Loucy (cell line): Measurements from ENCODE around the gene DIRAS2.

Experiments
- EZH2phosphoT487 ChIP-seq: fragments of 200-600 bp; IDR thresholded peaks from 2 replicates; pipeline ENCODE4 v1.6.1; 2018; ENCODE audit warnings: antibody characterized with exemption, mild to moderate bottlenecking, moderate library complexity, borderline replicate concordance
- TF ChIP-seq, protein P1 (sequence below): fragments of 200-600 bp; sonication (generic); conservative IDR thresholded peaks from 2 replicates; pipeline ENCODE4 v1.5.1; 2014; ENCODE audit warnings: mild to moderate bottlenecking, antibody characterized with exemption, low read length

DNA sequence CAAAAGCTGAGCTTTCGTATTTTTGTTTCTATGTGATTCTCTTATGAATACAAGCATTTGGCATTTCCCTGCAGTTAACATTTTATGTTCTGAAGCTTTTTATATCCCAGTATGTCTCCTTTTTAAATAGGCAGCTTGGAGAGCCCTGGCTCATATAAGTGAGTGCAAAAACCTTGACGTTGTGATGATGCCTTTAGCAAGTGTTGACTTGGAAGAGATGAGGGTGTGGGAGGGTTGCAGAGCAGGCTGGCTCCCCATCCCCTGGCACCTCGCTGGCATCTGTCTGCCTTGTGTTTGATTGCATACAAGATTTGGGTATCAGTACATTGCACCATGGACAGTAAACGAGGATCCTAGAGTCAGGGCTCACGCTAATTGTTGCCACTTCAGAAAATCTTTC is 42.1 kb upstream of the DIRAS2 start:
- TF ChIP-seq, protein P1, sequence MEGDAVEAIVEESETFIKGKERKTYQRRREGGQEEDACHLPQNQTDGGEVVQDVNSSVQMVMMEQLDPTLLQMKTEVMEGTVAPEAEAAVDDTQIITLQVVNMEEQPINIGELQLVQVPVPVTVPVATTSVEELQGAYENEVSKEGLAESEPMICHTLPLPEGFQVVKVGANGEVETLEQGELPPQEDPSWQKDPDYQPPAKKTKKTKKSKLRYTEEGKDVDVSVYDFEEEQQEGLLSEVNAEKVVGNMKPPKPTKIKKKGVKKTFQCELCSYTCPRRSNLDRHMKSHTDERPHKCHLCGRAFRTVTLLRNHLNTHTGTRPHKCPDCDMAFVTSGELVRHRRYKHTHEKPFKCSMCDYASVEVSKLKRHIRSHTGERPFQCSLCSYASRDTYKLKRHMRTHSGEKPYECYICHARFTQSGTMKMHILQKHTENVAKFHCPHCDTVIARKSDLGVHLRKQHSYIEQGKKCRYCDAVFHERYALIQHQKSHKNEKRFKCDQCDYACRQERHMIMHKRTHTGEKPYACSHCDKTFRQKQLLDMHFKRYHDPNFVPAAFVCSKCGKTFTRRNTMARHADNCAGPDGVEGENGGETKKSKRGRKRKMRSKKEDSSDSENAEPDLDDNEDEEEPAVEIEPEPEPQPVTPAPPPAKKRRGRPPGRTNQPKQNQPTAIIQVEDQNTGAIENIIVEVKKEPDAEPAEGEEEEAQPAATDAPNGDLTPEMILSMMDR = no peak
- TF ChIP-seq EZH2phosphoT487 = no peak
